Neural cell (in vitro differentiated cells): ENCODE measurements around the gene SNTG2. TPM values are rescaled to one million over a fixed set of nuclear protein-coding genes. Genes with fewer than 3 reads are reported as not detected.

ENCODE experiments used
- H2AFZ ChIP-seq: fragments of 200-600, 300-800 bp; sonication (generic), shearing (Covaris generic); 2 replicates; pipeline ENCODE4 v1.6.0; 2014; ENCODE audit warnings: low read depth, mild to moderate bottlenecking, antibody characterized with exemption, low read length, moderate library complexity
- H3F3A ChIP-seq: fragments of 200-600 bp; shearing (Covaris generic); 2 replicates; pipeline ENCODE4 v1.6.1; 2016; ENCODE audit warnings: mild to moderate bottlenecking, moderate library complexity, mixed read lengths, antibody characterized with exemption, low read length; ENCODE audit not compliant: insufficient read depth, poor library complexity, severe bottlenecking
- H3K27ac ChIP-seq: fragments of 200-600, 300-800 bp; sonication (generic), shearing (Covaris generic); 2 replicates; pipeline ENCODE4 v1.5.1; 2014; ENCODE audit warnings: mild to moderate bottlenecking, low read length, moderate library complexity
- H3K27me3 ChIP-seq: fragments of 300-800, 200-600 bp; sonication (generic), shearing (Covaris generic); 2 replicates; pipeline ENCODE4 v1.6.0; 2014; ENCODE audit warnings: mild to moderate bottlenecking, low read depth, low read length, moderate library complexity; ENCODE audit not compliant: insufficient read depth
- H3K36me3 ChIP-seq: fragments of 300-800, 200-600 bp; sonication (generic), shearing (Covaris generic); 2 replicates; pipeline ENCODE4 v1.5.1; 2014; ENCODE audit warnings: mild to moderate bottlenecking, antibody characterized with exemption, low read length, moderate library complexity; ENCODE audit not compliant: insufficient read depth
- H3K4me2 ChIP-seq: fragments of 300-800, 200-600 bp; sonication (generic), shearing (Covaris generic); 2 replicates; pipeline ENCODE4 v1.6.0; 2014; ENCODE audit warnings: mild to moderate bottlenecking, low read length
- H3K4me3 ChIP-seq: fragments of 300-800, 200-600 bp; sonication (generic), shearing (Covaris generic); 2 replicates; pipeline ENCODE4 v1.5.1; 2014; ENCODE audit warnings: mild to moderate bottlenecking, low read length, moderate library complexity
- H3K79me2 ChIP-seq: fragments of 200-600 bp; shearing (Covaris generic); replicated peaks from 2 replicates; pipeline ENCODE4 v1.6.0; 2014; ENCODE audit warnings: mild to moderate bottlenecking, low read length, moderate library complexity; ENCODE audit not compliant: insufficient read depth
- H3K9ac ChIP-seq: fragments of 300-800, 200-600 bp; sonication (generic), shearing (Covaris generic); 2 replicates; pipeline ENCODE4 v1.6.1; 2016; ENCODE audit warnings: mild to moderate bottlenecking, low read length, mixed read lengths
- H3K9me2 ChIP-seq: fragments of 200-600 bp; shearing (Covaris generic); 2 replicates; pipeline ENCODE4 v1.6.1; 2016; ENCODE audit warnings: mild to moderate bottlenecking, low read length, mixed read lengths; ENCODE audit not compliant: insufficient read depth
- H3K9me3 ChIP-seq: fragments of 200-600, 300-800 bp; sonication (generic), shearing (Covaris generic); 2 replicates; pipeline ENCODE4 v1.6.1; 2016; ENCODE audit warnings: mild to moderate bottlenecking, mixed run types, low read length, moderate library complexity, mixed read lengths
- H4K20me1 ChIP-seq: fragments of 200-600 bp; shearing (Covaris generic); 2 replicates; pipeline ENCODE4 v1.6.1; 2016; ENCODE audit warnings: mild to moderate bottlenecking, mixed run types; ENCODE audit not compliant: insufficient read depth
- EP300 ChIP-seq: fragments of 450-650 bp; conservative IDR thresholded peaks from 2 replicates; pipeline ENCODE4 v1.6.1; 2014; ENCODE audit warnings: antibody characterized with exemption, mild to moderate bottlenecking, moderate library complexity; ENCODE audit not compliant: poor library complexity, severe bottlenecking
- EZH2 ChIP-seq: fragments of 200-600, 300-800 bp; shearing (Covaris generic), sonication (generic); IDR thresholded peaks from 2 replicates; pipeline ENCODE4 v1.6.1; 2014; ENCODE audit warnings: antibody characterized with exemption, low read length, borderline replicate concordance, mild to moderate bottlenecking; ENCODE audit not compliant: insufficient read depth, poor library complexity, severe bottlenecking
- MXI1 ChIP-seq: fragments of 450-650 bp; conservative IDR thresholded peaks from 2 replicates; pipeline ENCODE4 v1.6.1; 2014; ENCODE audit warnings: antibody characterized with exemption, mild to moderate bottlenecking; ENCODE audit not compliant: poor library complexity, severe bottlenecking
- POLR2AphosphoS5 ChIP-seq: IDR thresholded peaks from 2 replicates; pipeline ENCODE4 v1.6.1; 2012
- RAD21 ChIP-seq: fragments of 450-650 bp; conservative IDR thresholded peaks from 2 replicates; pipeline ENCODE4 v1.6.1; 2014; ENCODE audit warnings: antibody characterized with exemption, mild to moderate bottlenecking, moderate library complexity
- SMC3 ChIP-seq: fragments of 450-650 bp; conservative IDR thresholded peaks from 2 replicates; pipeline ENCODE4 v1.6.1; 2014; ENCODE audit warnings: antibody characterized with exemption, mild to moderate bottlenecking, moderate library complexity; ENCODE audit not compliant: poor library complexity
- TAF1 ChIP-seq: IDR thresholded peaks from 2 replicates; pipeline ENCODE4 v1.6.1; 2012; ENCODE audit warnings: low read depth
- polyA plus RNA-seq: library from polyadenylated mRNA; depleted of rRNA; stranded (reverse); fragments of >200 nt; gene quantifications from 2 replicates; pipeline ENCODE4 v1.2.3, GENCODE V29; 2014
- TF ChIP-seq, protein P1 (sequence below): fragments of 450-650 bp; IDR thresholded peaks from 2 replicates; pipeline ENCODE4 v1.5.1; 2014; ENCODE audit warnings: antibody characterized with exemption, mild to moderate bottlenecking, moderate library complexity; ENCODE audit not compliant: poor library complexity, severe bottlenecking
- TF ChIP-seq, protein P2 (sequence below): IDR thresholded peaks from 2 replicates; pipeline ENCODE4 v1.6.1; 2012; ENCODE audit warnings: borderline replicate concordance

SNTG2 gene
- polyA plus RNA-seq, 1 donor from 2014 or later = not detected

DNA sequence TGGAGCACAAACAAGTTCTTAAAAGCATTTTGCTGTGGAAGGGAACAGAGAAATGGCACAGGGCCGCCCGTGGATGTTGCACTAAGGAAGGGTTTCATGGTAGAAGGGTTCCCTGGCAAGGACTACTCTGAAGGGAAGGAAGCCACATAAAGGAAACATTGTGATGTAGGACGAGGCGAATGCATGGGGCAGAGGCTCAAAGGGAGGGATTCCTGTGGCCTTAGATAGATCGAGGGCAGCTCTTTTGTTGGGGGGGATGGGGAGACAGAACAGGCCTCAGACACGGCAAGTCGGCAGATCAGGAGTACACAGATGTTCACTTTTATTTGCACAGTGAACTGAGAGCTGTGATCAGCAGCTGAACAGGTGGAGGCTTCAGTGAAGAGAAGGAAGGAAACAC lies 205.4 kb downstream of the SNTG2 start:
- H3K27ac ChIP-seq = no peak overlapping the region
- no peak overlapping the region for H3K4me2 ChIP-seq
- H3K27me3 ChIP-seq = no peaks in the 10 kb centered on the region
- no peaks in the 10 kb centered on the region for H3F3A ChIP-seq
- no peaks in the 10 kb centered on the region for H3K79me2 ChIP-seq
- H4K20me1 ChIP-seq = no peaks in the 10 kb centered on the region
- no peaks in the 10 kb centered on the region for H3K9me3 ChIP-seq
- no peak for TF ChIP-seq POLR2AphosphoS5
- no peak for TF ChIP-seq MXI1
- TF ChIP-seq RAD21 = no peak
- TF ChIP-seq, protein P1, sequence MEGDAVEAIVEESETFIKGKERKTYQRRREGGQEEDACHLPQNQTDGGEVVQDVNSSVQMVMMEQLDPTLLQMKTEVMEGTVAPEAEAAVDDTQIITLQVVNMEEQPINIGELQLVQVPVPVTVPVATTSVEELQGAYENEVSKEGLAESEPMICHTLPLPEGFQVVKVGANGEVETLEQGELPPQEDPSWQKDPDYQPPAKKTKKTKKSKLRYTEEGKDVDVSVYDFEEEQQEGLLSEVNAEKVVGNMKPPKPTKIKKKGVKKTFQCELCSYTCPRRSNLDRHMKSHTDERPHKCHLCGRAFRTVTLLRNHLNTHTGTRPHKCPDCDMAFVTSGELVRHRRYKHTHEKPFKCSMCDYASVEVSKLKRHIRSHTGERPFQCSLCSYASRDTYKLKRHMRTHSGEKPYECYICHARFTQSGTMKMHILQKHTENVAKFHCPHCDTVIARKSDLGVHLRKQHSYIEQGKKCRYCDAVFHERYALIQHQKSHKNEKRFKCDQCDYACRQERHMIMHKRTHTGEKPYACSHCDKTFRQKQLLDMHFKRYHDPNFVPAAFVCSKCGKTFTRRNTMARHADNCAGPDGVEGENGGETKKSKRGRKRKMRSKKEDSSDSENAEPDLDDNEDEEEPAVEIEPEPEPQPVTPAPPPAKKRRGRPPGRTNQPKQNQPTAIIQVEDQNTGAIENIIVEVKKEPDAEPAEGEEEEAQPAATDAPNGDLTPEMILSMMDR = no peak
- no peak for TF ChIP-seq SMC3
- TF ChIP-seq TAF1 = no peak
- TF ChIP-seq, protein P2, sequence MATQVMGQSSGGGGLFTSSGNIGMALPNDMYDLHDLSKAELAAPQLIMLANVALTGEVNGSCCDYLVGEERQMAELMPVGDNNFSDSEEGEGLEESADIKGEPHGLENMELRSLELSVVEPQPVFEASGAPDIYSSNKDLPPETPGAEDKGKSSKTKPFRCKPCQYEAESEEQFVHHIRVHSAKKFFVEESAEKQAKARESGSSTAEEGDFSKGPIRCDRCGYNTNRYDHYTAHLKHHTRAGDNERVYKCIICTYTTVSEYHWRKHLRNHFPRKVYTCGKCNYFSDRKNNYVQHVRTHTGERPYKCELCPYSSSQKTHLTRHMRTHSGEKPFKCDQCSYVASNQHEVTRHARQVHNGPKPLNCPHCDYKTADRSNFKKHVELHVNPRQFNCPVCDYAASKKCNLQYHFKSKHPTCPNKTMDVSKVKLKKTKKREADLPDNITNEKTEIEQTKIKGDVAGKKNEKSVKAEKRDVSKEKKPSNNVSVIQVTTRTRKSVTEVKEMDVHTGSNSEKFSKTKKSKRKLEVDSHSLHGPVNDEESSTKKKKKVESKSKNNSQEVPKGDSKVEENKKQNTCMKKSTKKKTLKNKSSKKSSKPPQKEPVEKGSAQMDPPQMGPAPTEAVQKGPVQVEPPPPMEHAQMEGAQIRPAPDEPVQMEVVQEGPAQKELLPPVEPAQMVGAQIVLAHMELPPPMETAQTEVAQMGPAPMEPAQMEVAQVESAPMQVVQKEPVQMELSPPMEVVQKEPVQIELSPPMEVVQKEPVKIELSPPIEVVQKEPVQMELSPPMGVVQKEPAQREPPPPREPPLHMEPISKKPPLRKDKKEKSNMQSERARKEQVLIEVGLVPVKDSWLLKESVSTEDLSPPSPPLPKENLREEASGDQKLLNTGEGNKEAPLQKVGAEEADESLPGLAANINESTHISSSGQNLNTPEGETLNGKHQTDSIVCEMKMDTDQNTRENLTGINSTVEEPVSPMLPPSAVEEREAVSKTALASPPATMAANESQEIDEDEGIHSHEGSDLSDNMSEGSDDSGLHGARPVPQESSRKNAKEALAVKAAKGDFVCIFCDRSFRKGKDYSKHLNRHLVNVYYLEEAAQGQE = no peak
- no peak for TF ChIP-seq EP300
- no peak for TF ChIP-seq EZH2
- no peak overlapping the region for H3K9ac ChIP-seq
- no peaks in the 10 kb centered on the region for H3K36me3 ChIP-seq
- H2AFZ ChIP-seq = no peak overlapping the region
- no peaks in the 10 kb centered on the region for H3K9me2 ChIP-seq
- H3K4me3 ChIP-seq = no peak overlapping the region

DNA sequence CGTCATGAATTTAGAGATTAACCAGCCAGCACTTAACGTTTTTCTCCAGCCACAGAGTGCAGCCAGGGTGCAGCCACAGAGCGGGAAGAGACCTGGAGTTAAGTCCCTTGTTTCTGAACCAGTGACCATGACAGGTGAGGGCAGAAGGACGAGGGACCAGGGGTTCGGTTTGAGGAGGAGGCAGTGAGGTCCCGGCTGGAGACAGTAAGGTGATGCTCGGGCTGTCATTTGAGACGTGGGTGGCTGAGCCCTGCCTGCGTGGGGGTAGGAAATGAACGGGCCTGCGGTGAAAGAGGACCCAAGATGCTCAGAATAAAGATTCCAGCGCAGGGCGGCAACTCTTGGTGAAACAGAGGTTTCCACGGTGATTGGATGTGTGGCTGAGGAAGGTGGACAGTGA lies 205.9 kb downstream of the SNTG2 start:
- no peak overlapping the region for H3K4me2 ChIP-seq
- H3K9me3 ChIP-seq = no peaks in the 10 kb centered on the region
- H3K27me3 ChIP-seq = no peaks in the 10 kb centered on the region
- H2AFZ ChIP-seq = no peak overlapping the region
- H3K4me3 ChIP-seq = no peak overlapping the region
- no peaks in the 10 kb centered on the region for H4K20me1 ChIP-seq
- no peaks in the 10 kb centered on the region for H3K36me3 ChIP-seq
- no peak overlapping the region for H3K9ac ChIP-seq
- no peak overlapping the region for H3K27ac ChIP-seq
- H3F3A ChIP-seq = no peaks in the 10 kb centered on the region
- no peaks in the 10 kb centered on the region for H3K79me2 ChIP-seq
- TF ChIP-seq, protein P1 = no peak
- no peak for TF ChIP-seq EZH2
- no peak for TF ChIP-seq POLR2AphosphoS5
- TF ChIP-seq MXI1 = no peak
- TF ChIP-seq SMC3 = no peak
- TF ChIP-seq TAF1 = no peak
- no peak for TF ChIP-seq EP300
- H3K9me2 ChIP-seq = no peaks in the 10 kb centered on the region
